GM10266 (cell line): ENCODE measurements around the gene CYS1.
"Not testable (repeated sequence)": the region's sequence is repeated elsewhere in the genome, so short reads cannot be mapped to it uniquely, and the experiment has no call there.

Source experiments
- DNase-seq: peaks from one replicate; pipeline ENCODE4 v3.0.0; 2012; ENCODE audit errors: extremely low spot score
- TF ChIP-seq, protein P1 (sequence below): IDR thresholded peaks from 2 replicates; pipeline ENCODE4 v1.5.1; 2012; ENCODE audit warnings: mild to moderate bottlenecking, low read depth; ENCODE audit not compliant: control insufficient read depth, insufficient read depth; ENCODE audit errors: missing control alignments

Gene CYS1

DNA sequence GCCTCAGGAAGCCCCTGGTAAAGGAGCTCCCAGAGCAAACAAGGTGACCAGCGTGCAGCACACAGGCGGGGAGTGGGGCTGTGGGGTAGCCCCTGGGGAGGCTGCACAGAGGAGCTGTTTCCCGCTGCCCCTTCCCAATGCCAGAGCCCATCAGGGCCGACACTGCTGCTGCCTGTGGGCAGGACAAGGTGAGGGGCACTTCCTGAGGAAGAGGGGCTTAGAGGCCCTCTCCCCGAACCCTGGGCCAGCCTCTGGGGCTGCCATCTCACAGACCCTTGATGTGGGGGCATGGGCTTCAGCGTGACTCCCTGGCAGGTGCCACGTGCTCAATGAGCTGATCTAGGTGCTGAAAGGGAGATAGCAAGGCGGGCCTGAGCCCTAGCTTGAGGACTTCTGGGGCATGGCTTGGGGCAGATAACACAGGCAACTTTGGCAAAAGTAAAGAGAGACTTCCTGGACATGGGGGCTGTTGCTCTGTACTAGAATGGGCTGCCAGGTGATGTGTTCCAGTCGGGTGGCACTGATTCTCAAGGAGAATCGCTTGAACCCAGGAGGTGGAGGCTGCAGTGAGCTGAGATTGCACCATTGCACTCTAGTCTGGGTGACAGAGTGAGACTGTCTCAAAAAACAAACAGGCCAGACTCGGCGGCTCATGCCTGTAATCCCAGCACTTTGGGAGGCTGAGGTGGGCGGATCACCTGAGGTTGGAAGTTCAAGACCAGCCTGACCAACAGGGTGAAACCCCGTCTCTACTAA, 46.8 kb downstream of the CYS1 start:
- TF ChIP-seq, protein P1, sequence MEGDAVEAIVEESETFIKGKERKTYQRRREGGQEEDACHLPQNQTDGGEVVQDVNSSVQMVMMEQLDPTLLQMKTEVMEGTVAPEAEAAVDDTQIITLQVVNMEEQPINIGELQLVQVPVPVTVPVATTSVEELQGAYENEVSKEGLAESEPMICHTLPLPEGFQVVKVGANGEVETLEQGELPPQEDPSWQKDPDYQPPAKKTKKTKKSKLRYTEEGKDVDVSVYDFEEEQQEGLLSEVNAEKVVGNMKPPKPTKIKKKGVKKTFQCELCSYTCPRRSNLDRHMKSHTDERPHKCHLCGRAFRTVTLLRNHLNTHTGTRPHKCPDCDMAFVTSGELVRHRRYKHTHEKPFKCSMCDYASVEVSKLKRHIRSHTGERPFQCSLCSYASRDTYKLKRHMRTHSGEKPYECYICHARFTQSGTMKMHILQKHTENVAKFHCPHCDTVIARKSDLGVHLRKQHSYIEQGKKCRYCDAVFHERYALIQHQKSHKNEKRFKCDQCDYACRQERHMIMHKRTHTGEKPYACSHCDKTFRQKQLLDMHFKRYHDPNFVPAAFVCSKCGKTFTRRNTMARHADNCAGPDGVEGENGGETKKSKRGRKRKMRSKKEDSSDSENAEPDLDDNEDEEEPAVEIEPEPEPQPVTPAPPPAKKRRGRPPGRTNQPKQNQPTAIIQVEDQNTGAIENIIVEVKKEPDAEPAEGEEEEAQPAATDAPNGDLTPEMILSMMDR: no peak
- no peak for DNase-seq

DNA sequence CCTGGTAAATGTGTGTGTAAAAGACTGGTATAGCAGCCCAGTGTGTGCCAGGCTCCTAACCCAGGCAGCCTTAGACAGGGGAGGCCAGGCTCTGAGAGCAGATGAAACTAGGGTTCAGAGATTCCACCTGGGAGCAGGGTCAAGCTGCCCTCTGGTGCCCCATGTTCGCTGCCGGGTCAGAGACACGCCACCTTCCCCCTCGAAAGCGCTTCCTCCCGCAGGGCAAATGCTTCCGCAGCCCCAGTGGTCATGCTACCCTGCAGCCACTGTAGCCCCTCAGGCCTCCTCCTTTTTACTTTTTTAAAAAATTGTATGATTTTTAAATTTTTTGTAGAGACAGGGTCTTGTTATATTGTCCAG, 47.5 kb downstream of the CYS1 start:
- TF ChIP-seq, protein P1: no peak
- no peak for DNase-seq

DNA sequence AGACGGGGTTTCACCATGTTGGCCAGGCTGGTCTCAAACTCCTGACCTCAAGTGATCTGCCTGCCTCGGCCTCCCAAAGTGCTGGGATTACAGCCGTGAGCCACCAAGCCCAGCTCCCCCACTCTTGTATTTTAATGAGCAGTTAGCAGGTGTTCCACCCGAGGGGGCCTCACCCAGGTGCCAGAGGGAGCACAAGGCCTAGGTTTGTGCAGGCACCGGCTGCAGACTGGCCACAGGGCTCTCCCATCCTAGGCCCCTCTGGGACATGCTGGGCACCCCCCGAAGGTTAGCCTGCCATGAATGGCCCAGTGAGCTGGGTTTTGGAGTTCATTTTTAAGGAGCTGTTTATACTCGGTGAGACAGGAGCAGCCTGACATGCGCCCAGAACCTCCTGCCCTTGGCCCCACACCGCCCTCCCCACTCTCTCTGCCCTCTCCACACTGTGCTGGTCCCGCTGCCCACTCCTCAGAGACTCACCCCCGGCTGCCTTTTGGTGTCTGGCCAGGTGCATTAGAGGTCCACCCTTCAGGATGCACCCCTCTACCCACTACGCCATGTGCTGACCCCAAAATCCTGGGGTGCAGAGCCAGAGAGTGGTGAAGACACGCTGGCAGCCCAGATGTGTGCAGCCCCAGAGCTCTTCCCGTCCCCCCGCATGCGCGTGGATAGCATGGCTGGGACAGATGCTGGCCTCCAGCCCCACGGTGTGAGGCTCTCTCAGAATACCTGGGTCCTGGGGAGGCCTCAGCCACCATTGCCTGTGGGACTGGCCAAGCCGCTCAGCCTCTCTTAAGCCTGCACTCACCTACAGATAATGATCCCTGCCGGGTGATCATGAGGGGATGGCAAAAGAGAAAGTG, 48.1 kb downstream of the CYS1 start:
- DNase-seq: no peak
- TF ChIP-seq, protein P1: no peak

DNA sequence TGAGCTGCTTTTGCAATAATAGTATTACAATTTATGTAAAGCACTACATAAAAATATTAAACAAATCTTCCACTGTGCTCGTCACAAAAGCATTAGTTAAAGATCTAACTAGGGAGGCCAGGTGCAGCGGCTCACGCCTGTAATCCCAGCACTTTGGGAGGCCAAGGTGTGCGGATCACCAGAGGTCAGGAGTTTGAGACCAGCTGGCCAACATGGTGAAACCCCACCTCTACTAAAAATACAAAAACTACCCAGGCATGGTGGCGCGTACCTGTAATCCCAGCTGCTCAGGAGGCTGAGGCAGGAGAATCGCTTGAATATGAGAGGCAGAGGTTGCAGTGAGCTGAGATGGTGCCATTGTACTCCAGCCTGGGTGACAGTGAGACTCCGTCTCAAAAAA, 49.4 kb downstream of the CYS1 start:
- not testable (repeated sequence) for DNase-seq

DNA sequence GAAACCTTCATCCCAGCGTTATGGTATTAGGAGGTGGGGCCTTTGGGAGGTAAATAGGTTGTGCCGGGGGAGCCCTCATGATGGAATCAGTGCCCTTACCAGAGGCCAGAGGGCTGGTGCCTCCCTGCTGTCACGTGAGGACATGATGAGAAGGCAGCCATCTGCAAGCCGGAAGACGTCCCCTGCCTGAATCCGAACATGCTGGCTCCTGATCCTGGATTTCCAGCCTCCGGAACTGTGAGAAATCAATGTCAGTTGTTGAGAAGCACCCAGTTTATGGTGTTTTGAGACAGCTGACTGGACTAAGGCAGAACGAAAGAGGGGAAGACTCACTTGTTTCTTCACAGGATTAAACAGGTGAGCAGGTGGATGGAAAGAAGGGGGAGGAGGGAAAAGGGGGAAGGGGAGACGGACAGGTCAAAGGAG, 49.9 kb downstream of the CYS1 start:
- TF ChIP-seq, protein P1: no peak
- no peak for DNase-seq

DNA sequence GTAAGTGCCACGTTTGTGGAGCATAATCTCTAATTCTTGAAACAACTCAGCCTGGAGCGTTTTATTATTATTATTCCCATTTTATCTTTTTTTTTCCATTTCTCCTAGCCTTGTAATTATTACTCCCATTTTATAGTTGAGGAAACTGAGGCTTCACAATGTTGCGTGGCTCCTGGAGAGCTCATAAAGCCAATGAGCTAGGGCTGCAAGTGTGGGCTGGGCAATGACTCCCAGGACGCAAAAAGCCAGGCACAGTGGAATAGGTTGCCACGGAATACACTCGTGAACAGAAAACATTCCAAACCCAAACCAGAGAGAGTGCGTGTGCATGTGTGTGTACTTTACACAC, 50.4 kb downstream of the CYS1 start:
- DNase-seq: no peak
- TF ChIP-seq, protein P1: no peak

DNA sequence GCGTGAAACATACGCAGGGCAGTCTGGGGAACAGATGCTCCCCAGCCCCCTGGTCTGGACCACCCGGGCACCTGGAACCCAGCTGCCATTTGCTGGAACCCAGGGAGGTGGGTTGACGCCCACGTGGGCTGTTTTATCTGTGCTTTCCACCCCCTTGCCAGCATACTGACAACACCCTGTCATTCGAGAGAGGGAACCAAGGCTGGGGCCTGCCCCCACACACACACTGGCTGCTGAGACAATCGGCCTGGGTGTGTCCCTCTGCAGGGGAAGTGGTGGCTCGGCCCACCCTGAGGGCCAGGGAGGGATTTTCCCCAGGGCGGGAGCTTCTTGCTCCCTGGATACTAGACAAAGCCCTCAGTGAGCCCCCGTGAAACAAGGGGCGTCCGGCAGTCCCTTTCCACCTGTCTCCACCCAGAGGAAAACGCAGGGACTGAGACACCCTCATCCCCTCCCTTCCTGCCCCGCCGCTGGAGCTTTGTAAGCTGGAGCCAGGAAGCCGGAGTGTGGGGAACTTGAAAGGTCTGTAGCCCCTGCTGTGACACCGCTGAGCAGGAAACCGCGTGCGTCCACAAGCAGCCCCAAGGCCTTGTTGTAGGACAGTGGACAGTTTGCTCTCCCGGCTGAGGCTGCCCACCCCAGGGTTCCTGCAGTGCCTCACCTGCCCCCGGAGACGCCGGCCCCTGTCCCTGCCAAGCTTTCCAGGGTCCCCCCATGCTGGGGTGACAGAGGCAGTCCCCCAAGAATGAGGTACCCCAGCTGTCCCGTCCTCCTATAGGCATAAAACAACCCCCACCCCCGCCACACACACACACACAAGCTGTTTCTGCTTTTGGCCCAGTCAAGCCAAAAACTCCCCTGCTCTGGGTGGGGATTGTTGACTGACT, 51.0 kb downstream of the CYS1 start:
- DNase-seq: peak; percentile 87
- TF ChIP-seq, protein P1: no peak
